ENCODE results near the gene VSX1.

Gene VSX1

DNA sequence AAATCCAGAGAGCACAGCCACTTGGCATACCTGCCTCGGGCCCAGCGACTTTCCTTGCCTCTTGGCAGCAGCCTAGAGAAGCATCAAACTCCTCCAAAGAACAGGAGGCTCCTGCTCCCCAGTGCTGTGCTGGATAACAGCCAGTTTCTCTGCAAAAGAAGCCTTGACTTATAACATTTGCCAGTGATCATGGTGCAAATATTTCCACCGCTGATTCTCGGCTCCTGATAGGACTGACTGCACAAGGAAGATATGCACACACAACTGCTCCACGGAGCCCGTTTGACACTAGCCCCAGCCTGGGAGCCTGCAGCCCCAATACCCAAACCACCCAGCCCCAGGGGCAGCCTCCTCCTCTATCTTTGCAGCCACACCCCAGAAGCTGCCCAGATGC lies 41.5 kb downstream of the VSX1 start:
- DNase-seq (ENCODE audit: low read depth in 3 of 3), result no peak

DNA sequence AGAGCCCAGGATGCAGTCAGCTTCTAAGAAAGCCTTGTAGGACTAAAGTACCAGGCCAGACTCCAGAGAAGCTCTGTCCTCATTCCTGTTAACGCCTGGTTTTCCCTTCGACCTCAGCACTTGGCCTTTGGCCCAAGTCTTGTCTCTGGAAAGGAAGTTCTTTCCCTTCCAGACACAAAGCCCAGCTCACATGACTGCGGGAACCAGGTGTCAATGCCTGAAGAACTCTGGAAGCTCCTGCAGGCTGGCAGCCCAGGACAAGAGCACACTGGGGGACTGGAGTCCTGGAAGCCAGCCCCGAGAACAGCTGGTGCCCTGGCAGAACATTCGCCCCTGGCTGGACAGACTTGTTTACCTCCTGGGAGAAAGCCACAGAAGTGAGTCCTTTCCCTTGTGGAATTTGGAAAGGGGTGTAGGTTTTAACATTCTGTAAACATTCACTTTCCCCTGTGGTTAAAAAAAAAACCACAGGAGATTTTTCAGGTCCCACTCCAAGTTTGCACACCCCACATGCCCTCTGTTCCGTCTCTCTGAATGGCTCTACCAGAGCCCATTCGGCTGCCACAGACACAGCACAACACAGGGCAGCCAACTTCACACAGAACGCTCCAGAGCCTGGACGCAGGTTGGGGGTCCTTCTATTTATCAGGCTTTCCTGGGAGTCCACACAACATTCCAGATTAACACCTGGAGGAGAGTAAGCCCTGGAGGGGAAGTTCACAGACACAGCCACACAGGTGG lies 42.1 kb downstream of the VSX1 start:
- DNase-seq (ENCODE audit: low read depth in 3 of 3), result no peak

DNA sequence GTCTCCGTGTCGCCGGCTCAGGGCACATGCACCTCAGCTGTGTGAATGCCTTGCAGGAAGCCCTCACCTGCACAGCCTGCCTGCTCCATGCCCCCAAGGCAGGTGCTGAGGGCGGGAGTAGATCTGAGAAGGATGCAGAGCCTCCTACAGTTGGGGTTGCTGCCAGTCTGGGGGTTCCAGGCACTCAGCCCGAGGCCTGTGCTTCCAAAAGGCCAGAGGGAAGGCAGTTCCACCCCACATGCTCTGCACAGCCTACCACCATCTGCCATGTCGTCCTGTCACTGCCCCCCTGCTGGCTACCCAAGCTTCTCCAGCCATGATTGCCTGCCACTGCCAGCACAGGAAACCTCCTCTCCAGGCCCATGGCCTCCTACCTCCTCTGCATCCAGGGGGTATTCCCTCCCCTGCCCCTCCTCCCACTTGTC lies 43.3 kb downstream of the VSX1 start:
- no peak for DNase-seq (ENCODE audit: low read depth in 3 of 3)

DNA sequence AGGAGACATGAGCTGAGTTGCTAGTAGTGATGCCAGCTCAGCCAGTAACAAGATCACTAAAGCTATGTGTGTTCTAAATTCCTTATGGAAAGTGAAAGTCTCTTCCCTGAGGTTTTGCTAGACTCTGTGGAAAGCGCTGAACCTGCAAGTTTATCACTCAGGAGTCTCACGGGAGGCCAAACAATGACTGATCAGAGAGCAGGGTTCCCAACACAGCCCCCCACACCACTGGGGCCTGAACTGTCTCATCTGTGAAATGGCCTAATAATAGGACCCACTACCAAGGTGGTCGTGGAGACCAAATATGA lies 43.9 kb downstream of the VSX1 start:
- DNase-seq (ENCODE audit: low read depth in 3 of 3), result no peak

DNA sequence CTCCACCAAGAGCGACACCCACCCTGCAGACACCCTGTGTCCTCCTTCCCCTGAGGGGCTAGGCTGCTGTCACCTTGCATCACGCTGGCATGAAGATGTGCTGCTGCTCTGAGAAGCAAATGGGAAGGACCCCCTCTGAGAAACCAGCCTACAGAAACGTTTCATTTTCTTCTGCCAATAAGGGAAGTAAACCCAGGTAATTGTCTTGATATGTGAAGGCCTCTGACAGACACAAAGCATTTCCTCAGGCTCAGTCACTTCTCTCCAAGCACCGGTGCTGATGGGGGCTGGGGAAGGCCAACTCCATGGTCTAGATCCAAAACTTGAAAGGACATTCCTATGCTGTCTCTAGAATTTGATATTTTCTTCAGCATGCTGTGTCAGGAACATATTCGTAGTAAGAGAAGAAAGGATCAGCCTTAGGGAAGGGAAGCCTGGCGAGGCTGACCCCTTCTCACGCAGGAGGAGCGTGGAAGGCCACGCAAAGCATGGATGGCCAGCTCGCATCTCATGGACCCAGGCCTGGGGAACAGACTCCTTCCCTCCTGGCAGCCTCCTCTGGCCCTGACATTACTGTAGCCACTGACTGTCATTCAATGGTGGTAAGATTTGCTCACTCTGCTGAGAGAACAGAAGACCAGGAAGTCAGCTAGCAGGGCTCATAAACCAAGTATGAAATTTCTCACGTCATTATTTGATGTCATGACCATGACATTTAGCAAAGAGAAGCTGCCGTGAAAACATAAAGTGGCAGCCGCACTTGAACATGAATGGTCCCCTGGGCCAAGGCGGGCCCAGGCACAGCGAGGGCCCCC lies 44.4 kb downstream of the VSX1 start:
- DNase-seq (ENCODE audit: low read depth in 3 of 3), result no peak

DNA sequence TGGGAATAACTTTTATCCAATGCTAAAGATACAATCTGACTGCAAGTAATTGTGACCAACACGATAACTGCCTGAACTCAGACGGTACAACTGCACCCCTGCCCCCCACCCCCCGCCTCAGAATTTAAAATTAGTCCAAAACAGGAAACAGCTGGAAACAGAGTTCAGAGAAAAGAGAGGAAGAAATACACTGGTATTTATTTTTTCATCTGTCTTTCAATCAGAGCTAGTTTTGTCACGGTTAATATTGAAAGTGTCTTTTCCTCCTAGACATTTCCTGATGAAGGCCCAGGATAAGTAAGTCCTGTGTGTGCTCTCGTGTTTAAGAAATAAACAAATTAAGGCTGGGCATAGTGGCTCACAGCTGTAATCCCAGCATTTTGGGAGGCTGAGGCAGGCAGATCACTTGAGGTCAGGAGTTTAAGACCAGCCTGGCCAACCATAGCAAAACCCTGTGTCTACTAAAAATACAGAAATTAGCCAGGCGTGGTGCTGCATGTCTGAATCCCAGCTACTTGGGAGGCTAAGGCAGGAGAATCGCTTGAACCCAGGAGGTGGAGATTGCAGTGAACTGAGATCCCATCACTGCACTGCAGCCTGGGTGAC lies 45.5 kb downstream of the VSX1 start:
- DNase-seq (ENCODE audit: low read depth in 3 of 3), result no peak

DNA sequence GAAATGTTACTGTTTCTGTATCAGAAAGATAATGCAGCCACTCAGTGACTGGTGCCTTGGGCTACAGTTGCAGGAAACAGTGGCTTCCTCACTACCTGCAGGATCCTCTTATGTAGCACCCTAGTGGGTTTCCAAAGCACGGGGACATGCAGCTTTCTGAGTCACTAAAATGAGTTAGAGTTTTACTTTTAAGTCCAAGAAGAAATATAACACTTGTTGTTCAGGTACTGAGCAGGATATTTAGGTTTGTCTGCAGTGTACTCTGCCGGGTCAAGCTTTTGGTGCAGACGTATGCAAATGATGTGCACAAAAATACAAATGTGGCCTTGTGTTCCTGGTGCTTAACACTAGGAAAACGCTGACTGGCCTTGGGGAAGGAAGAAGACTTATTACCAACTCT lies 46.0 kb downstream of the VSX1 start:
- DNase-seq (ENCODE audit: low read depth in 3 of 3), result no peak

DNA sequence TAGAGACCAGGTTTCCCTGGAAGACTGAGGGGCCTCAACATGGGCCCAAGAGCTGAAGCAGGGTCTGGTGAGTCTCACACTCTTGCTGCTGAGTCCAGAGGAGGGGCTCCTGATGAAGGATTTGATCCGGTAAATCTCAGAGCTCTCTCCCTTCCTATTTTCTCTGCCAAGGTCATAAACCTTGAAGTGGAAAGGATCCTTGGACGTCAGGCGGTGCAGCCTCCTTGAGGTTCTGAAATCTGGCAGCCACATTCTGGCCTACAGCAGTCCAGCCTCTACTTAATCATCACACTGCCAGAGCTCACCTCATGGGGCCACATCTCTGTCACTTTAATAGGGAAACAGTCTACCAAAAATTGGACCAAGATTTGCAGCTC lies 48.0 kb downstream of the VSX1 start:
- no peak for DNase-seq (ENCODE audit: low read depth in 3 of 3)

DNA sequence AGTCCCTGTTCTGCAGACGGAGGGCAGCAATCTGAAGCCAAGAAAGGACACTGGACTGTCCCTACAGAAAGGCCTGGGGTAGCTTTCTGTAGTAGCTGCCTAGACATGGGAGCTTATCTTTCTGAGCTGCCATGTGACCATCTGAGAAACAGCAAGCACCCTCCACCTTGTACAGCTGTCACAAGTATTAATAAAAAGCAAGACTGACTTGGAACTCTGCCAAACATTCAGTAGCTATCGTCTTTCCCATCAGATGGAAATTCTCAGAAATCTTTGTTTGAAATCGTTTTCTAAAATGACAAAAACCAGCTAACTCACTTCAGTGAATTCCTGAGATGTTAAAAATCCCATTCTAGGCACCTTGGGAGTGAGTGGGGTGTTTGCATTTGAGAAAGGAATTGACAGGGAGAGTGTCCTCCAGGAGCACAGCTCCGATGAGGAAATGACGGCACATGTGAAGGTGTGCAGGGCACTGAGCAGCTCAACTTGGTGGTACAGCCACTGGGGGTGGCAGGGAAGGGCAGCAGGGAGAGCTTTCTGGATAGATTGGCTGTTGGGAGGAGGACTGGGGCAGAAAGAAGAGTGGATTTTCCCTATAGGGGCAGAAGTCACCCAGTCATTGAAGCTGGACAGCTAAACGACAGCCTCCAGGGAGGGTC lies 48.5 kb downstream of the VSX1 start:
- DNase-seq (ENCODE audit: low read depth in 3 of 3), result no peak

DNA sequence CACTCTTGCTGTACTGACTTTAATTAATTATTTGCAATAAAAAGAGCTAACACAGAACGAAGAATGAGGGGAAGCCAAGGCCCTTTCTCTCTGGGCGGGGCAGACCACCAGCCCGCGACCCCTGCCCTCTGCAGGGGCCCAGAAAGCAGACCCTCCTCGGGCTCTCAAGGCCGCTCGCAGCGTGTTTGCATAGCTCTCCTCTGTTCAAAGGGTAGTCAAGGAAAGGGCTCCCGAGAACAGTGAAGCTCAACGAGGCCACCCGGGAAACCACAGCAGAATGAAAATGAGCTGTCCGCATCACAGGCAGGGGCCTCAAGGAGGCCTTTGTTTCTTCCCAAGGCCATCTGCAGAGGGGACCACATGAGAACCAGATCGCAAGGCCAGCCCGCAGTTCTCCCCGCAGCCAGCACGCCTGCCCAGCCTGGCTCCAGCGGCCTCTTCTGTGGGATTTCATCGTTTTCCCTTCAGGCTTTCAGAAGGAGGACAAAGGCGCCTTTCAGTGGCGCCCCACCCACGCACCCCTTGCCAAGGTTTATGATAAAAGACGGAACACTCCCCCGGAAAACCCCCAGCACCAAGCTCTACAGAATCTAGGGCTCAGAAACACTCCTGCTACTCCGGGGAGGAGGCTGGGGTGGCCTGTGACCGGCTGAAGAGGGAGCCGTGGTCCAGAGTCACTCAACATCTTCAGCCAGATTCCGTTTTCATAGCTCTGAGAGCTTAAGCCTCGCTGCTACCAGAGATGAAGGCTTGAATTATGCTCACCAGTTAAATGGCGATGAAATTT lies 49.3 kb downstream of the VSX1 start:
- no peak for DNase-seq (ENCODE audit: low read depth in 3 of 3)

DNA sequence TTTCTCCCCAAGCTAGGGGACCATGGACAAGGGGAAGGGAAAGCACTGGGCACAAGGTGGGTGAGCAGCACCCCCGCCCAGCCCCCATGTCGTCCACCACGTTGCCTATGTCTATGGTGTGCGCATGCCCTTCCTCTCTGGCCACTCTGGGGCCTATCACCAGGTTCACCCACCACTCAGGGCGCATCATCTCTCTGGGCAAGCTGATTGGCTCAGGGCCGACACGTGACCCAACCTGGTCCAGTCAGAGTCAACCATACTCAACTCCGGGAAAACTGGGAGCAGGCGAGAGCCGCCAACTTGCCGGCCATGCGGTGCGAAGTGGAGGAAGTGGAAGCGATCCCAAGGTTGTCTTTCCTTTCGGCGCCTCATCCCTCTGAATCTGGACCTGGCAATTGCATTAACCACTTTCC lies 49.9 kb downstream of the VSX1 start:
- DNase-seq (ENCODE audit: low read depth in 3 of 3), result no peak

DNA sequence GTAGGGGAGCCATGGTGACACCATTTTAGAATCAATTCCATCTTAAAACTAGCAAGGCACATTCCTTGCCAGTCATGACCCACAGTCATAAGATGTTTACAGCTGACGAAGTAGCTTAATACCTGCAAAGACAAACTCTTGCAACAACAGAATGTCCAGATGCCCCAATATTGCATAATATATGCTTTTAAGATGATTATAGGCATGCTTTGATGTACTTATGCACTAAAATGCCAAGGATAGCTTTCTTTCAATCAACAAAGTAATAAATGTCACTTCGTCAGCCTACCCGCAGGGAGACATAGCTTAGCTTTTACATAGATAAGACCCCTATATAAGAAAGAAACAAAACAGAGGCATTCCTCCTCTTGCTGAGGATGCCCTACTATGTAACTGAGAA lies 50.7 kb downstream of the VSX1 start:
- DNase-seq (ENCODE audit: low read depth in 3 of 3), result no peak

DNA sequence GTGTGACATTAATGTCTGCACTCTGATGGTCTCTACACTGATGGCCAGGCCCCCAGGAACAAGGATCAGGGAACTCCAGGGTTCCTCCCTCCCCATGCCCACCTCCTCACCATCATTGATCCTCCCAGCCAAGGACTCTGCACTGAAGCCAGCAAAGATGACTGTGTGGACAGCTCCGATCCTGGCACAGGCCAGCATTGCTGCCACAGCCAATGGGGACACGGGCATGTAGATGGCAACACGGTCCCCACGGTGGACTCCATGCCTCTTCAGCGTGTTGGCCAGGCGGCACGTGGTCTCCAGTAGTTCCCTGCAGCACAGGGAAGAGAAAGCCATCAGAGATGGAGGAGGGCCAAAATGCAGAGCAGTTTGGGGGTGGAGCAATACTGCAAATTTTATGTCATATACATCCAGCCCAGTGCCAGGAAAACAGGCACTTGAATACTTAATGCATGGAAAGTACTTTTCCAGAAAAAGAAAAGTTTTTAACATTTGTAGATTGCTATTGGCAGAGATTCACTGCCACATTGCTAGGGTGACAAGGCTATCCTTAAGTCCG lies 51.2 kb downstream of the VSX1 start:
- DNase-seq (ENCODE audit: low read depth in 3 of 3), result no peak

DNA sequence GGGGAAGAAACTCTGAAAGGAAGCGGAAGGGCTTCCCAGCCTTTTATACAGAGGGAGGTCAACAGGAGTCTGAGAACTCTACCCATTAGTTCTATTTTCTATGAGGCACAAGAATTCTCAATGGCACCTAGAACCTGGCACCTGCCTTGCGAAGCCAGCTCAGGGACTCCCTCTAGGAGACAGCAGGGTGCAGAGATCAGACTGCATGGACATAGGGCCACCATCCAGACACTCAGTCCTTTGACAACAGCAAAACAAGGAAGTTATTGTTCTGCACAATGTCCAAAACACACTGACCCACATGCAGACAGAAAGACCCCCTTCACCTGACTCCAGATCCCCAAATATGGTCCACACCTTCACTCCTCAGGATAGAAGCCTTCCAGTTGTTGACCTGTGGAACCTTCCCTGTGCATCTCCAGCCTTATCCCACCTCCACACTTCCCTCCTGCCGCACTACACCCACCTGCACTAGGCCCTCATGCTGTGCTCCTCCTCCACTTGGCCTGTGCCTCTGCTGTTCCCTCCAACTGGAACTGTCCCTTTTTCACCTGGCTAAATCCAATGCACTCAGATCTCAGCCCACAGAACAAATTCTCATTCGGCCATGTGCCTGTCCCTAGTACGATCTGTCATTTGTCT lies 51.8 kb downstream of the VSX1 start:
- no peak for DNase-seq (ENCODE audit: low read depth in 3 of 3)

DNA sequence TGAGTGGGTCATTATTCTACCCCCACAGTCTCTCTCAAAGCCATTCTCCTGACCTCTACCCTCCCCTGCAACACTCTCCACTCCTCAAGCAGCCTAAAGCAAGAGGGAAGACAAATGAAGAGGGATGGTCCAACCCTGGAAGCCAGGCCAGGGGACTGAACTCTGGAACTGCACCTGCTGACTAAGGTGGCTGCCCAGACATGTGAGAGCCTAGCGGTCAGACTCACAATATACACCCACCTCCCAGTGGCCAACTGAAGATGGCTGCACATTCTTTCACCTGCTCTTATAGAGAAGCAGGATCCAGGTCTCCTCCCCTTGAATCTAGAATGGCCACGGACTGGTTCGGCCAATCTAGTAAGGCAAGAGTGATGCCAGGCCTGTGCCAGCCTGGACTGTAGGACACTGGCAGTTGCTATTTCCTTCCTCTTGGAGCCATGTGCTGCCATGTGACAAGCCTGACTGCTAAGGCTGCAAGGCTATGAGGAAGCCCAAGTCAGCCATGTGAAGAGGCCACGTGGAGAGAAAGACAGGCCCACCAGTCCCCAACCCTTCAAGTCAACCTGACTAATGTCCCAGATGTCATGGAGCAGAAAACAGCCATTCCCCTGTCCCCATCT lies 55.8 kb downstream of the VSX1 start:
- DNase-seq (ENCODE audit: low read depth in 3 of 3), result no peak
